HG03280 (cell line): Measurements from ENCODE around the gene EXOC3L1.

Source experiments
- ATAC-seq: cut with Tn5 transposase; IDR thresholded peaks from one replicate; pipeline ENCODE4 v1.9.1; 2021; ENCODE audit warnings: mild to moderate bottlenecking, moderate library complexity; ENCODE audit not compliant: unreplicated experiment

Gene EXOC3L1

DNA sequence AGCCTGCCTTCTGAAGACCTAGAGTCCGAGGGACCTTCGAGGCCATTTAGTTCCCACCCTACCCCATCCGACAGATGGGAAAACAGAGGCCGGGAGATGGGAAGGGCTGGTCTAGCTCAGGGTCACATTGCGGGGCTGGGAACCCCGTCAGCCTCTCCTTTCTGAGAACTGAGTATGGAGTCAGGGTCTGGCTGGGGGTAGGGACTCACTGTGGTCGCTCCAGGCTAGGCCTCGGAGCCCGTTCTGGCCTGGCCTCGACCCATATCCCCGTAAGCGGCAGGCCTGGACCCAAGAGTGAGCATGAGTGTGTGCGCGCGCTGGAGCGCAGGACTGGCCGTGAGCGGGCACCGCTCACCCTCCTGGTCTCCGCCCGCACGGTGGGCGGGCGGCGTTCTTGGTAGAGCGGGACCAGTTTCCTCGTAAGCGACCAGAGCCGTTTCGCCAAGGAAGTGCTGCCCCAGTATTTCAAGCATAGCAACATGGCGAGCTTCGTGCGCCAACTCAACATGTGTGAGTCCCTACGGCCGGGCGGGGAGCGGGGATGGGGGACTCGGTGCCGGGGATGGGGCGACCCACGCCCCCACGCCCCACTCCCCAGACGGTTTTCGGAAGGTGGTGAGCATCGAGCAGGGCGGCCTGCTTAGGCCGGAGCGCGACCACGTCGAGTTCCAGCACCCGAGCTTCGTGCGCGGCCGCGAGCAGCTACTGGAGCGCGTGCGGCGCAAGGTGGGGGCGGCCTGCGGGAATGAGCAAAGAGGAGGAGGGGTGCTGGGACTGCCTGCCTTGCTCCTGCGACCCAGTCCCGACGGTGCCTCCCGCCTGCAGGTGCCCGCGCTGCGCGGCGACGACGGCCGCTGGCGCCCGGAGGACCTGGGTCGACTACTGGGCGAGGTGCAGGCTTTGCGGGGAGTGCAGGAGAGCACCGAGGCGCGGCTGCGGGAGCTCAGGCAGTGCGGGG, 24.5 kb downstream of the EXOC3L1 start:
- no peak for ATAC-seq

GRCh38 chr16:67164599-67165061, 25.3 kb downstream of the EXOC3L1 start, which contains the start of gene HSF4:
HSF4 (plus strand) TSS chr16:67164745; CDS start chr16:67164812, 67 bp downstream.
- no peak for ATAC-seq

DNA sequence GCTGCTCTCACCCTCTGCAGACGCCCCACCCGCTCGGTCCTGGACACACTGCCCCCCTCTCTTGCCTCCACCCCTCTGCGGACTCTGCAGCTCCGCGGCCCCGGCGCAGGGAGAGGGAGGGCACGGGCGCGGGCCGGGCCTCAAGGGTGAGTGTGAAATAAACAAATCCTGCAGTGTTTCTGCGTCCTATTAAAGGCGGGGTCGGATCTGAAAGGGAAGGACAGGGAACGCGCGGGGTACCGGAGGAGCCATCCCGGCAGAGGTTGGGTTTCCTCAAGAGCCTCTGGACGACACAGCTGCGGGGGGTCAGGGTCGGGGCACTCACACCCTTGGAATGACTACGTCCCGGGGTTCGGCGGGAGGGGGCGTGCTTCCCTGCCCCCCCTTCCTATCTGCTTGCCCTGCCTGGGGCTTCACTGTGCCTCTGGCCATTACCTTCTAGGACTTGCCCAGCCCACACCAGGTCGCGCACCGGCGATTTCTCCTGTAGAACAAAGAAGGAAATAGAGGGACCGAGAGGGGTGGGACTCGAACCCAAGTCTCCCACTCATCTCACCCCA, 25.9 kb downstream of the EXOC3L1 start:
- no peak for ATAC-seq

GRCh38 chr16:67163164-67163998, 26.6 kb downstream of the EXOC3L1 start:
- no peak for ATAC-seq

- ATAC-seq: no peak
These were observed 27.3 kb downstream of the EXOC3L1 start for GRCh38 chr16:67162506-67163163.

GRCh38 chr16:67161595-67162058, 28.3 kb downstream of the EXOC3L1 start:
- no peak for ATAC-seq

GRCh38 chr16:67158637-67159600, 31.0 kb downstream of the EXOC3L1 start:
- peak; percentile 31 for ATAC-seq

DNA sequence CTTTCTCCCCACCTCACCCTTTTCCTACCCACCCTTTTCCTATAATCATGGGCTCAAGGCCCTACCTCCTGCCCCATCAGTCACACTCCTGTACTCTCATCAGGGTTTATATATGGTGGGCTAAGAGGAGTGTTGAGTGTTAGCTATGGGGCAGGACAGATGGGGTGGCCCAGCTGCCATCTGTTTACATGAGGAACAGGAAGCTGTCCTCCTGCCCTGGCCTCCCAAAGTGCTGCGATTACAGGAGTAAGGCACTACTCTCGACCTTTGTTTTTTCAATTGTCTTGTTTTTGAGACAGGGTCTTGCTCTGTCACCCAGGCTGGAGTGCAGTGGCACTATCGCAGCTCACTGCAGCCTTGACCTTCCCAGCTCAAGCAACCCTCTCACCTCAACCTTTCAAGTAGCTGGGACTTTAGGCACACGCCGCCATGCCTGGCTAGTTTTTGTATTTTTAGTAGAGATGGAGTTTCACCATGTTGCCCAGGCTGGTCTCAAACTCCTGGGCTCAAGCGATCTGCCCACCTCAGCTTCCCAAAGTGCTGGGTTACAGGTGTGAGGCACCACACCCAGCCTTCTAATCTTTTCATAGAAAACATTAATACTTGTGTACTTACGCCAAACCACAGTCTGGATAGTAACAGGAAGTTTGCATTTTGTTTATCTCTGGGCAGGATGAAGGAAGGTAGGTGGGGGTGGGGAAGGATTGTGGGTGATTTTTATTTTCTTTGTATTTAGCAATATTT, 31.9 kb downstream of the EXOC3L1 start:
- ATAC-seq: no peak

DNA sequence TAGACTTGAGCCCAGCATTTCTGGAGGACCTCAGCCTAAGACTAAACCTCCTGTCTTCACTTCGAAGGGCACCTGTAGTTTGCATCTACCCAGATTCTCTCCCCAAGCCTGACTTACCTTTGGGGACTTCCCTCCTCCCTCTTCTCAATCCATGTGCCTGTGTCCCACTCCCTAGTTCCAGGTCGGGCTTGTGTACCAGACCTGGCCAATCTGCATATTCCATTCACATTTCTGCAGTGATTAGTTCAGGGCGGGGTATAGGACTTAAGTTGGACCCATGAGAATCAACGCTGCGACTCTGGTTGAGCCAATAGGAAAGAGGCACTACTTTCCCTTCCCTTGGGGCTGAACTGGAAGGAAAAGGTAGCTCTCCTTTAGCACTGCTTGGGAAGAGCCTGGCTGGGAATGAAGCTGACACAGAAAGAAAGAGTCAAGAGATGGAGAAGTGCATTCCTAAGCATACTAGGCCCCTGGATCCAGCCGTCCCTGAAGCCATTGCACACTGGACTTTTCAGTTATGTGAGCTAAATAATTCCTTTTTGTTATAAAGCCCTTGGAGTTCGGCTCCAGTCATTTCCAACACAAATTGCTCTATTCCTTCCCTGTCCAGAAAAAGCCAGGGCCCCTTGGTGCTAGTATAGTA, 32.7 kb downstream of the EXOC3L1 start:
- no peak for ATAC-seq

DNA sequence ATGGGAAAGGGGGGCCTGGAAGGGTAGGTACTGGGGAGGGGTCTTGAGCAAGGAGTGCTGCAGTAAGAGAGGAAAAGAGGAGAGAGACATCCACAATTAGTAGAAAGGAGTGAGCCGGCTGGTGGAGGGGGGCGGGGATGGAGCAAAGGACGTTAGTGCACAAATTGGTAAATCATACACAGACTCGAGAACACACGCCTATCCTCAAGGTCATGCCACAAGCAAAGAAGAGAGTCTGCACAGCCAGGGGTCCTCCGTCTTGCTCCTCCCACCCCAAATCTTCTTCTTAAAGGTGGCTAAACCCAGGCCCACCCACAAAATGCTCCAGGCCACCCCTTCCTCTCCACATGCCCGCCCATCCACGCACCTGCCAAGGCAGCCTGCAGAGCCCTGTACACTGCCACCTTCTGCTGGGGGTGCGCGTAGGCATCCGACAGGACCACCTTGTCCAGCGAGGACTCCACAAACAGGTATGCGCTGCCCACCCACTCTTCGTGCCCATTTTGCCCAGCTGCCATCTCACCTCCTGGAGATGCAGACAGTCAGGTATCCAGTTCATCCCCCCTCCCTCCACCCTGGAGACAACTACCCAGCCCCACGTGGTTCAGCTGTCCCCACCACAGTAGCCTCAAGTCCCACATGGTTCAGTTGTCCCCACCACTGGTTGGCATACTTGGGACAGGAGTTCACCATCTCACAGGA, 33.6 kb downstream of the EXOC3L1 start:
- ATAC-seq: no peak

DNA sequence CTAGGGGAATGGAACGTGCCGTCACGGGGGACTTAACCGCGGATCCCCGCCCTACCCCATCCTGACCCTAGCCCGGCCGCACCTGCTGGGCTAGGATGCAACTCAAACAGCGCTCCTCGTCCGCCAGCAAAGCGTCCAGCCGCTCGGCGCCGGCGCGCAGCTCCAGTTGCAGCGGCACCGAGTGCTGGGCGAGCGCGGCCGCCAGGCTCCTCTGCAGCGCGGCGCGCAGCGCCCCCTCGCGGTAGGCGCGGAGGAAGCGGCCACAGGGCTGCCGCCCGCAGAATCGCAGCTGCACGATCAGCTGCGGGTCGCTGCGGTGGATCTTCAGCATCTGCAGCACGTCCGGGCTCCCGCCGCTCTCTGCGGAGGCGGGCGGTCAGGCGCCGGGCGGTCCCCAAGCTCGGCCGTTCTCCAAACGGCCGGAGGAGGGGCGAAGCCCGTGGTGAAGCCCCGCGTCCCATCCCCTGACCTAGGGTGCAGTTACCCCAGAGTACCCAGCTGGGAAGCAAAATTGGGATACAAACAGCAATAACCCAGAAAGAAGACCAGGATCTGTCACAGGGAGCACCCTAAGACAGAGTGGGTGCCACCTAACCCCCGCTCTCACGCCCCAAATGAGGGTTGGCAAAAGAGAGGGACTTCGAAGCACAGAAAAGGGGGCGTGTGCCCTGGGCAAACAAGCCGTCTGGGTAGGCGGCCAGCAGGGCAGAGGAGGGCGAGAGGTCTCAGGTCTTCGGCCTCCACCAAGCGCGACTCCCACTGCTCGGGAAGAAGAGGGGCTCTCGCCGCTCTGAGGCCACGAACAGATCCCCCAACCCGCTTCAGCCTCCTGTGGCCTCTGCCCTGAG, 34.4 kb downstream of the EXOC3L1 start:
- peak; percentile 21 for ATAC-seq

DNA sequence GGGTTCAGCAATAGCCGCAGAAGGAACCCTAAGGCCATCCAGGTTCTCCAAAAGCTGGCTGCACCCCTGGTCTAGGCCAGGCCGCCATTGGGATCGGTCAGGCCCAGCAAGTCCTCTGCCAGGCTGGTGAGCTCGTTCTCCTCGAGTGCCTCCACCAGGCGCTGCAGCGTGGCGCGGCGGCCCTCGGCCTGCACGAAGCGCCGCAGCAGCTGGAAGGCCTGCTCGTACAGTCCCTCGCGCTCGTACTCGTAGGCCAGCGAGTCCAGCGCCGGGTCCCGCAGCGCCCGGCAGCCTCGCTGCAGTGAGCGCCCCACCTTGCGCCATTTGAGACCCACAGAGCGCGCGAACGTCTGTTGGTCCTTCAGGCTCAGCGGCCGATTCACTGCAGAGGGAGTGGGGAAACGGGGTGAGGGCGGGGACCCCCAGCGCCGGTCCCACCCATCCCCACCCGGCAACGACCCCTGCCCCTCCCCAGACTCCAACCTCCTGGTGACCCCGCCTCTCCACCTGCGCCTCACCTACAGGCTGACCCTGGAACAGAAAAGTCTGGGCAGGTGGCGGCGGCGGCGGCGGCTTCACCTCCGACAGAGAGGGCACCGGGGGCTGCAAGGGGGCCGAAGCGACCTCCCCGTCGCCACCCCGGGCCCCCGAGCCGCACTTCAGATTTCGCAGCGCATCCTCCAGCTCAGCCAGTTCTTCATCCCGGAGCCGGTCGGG, 35.2 kb downstream of the EXOC3L1 start:
- ATAC-seq: no peak

DNA sequence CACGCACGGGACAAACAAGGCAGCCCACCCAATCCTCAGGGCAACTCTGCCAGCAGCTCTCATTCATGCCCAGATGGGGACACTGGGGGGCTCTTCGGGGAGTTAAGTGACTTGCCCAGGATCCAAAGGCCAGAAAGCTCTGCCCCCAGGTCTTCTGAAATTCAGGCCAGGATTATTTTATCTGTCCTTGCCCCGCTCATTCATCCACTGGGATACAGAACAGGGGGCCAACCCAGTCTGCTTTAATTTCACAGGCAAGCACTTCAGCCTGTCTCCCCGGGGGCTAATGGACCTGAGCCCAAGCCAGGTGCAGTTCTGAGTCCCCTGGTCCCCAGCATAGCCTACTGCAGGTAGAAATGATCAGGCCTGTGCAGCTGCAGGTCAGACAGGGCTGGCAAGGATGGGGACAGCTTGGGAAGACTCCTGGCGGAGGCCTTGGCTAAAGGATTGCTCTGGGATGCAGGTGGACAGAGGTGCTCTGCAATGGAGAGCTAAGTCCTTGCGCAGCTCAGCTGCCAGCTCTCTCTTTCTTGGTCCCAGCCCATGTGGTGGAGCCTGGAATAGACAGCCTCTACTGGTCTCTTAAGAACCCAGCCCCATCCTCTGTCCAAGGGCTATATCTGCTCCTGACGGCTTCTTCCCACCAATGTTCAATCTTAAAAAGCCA, 38.4 kb downstream of the EXOC3L1 start:
- no peak for ATAC-seq

DNA sequence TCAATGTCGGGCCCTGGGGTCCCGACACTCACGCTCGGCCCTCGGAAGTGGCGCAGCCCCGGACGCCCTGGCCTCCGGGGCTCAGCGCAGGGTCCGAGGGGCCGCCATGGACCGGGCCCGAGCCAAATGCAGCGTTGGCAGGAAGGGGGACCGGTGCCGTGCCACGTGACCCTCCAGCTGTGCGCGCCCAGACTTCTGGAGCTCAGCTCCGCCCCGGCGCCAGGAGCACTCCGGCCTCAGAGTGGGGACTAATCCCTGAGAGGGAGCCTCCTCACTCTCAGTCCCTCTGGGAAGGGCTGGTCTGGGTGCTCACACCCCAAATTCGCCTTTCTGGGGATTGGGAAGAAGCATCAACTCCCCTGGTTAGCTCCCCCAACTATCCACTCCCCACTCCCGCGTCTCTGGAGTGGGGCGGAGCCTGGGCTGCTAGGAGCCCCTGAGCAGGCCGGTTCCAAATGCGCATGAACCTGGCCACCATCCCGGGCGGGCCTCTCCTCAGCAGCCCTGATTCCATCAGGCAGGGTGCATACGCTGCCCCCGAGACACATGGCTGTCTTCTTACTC, 39.0 kb downstream of the EXOC3L1 start, which contains the start of gene B3GNT9:
Gene B3GNT9, minus strand, starts transcription at position 166 of the 564 bp plus-strand sequence. CDS start 513 bp downstream, outside the sequence.
- ATAC-seq: no peak
